GM21619 (cell line): Measurements from ENCODE around the gene THYN1.

Experiments used
- ATAC-seq: cut with Tn5 transposase; IDR thresholded peaks from one replicate; pipeline ENCODE4 v1.9.1; 2021; ENCODE audit not compliant: unreplicated experiment

THYN1 gene

DNA sequence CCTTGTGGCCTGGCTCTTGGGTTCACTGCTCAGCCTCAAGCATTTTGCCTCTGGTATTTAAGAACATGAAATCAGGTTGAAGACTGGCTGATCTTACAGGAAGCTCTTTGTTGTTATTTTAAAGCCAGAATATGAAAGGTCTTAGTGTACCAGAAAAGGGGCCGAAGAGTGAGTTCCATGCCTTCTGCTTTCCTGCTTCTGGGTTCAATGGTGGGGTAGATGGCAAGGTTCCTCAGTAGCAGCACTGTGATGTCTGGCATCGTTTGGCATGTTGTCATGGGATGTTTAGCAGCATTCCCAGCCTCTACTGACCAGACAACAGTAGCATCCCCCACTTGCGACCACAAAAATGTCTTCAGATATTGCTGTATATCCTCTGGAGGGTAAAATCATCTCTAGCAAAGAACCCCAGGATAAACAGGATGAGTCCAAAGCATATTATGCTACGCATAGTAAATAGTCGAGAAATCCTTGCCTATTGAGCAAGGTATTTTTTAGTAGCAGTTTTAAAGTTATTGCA, 26.3 kb downstream of the THYN1 start:
- no peak for ATAC-seq

DNA sequence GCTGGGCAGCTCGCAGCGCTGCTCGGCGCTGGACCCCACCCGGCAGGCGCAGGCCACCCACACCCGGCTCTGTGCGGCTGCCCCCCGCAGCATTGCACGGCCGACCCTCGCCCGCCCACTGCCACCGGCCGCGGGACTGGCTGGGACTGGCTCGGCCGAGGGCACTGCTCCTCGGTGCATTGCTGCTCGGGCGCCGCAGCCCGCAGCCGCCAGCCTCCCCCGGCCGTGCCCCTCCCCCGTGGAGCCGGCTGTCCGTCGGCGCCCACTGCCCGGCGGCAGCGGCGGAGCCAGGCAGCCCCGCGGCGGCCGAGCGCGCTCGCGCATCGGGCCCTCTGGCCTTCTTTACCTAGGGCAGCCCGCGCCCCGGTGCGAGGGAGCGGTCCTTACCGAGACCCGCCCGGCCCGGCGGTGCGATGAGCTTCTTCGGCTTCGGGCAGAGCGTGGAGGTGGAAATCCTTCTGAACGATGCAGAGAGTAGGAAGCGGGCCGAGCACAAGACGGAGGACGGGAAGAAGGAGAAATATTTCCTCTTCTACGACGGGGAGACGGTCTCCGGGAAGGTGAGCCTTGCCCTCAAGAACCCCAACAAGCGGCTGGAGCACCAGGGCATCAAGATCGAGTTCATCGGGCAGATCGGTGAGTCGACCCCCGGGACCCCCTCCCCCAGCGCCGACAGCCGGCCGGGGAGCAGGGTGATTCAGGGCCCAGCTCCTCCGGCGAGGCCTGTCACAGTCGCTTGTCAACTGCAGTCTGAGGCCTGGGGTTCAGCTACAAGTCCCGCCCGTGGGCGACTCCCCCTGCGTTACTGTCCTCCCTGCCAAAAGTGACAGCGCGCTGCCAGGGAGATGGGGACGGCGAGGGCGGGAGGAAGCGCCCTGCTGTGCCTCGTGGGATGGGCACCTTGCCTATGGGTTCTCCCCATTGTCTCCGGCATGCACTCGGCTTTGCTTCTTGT, 28.2 kb downstream of the THYN1 start:
- peak; percentile 11 for ATAC-seq

DNA sequence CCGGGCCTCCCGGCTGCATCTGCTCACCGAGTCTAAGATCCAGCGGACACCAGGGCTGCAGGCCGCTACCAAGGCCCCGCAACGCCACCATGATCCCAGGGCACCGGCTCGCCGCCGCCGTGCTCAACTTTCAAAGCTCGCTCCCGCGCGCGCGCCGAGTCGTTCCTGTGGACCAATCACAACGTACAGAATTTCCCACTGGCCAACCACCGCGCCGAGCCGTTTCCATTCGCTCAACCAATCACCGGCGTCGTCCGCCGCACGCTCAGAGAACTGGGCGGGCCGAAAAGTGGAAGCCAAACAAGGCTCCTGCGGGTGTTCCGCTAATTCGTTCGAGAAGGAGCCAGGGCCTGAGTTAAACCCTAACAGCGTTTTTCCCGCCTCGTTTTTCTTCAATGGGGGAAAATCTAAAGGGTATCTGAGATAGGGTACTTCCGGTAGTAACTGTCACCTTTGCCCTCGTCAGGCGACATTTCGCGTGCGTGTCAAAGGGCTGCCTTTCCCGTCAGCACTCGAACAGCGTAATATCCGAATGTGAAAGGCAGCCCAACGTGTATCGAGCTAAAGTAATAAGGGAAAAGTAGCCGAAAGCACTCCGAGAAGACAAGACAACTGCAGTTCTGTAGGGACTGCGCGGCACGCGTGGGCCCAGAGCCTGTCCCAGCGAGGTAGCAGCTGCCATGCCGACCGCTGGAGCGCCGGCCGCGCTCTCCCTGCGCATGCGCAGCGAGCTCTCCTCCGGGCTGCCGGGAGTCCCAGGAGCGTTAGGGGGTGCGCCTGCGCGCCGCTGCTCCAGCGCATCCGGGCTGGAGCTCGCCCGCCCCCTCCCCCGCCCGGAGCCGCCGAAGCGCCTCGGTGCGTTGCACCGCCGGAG, 29.1 kb downstream of the THYN1 start, which contains the start of the genes NCAPD3 and VPS26B:
Gene NCAPD3, minus strand, starts transcription at position 132 of the 874 bp plus-strand sequence. Its CDS starts 41 bp downstream, at position 91.
Gene VPS26B, plus strand, starts transcription at position 836 of the 874 bp plus-strand sequence. CDS start 452 bp downstream, outside the sequence.
- ATAC-seq: peak; percentile 67

DNA sequence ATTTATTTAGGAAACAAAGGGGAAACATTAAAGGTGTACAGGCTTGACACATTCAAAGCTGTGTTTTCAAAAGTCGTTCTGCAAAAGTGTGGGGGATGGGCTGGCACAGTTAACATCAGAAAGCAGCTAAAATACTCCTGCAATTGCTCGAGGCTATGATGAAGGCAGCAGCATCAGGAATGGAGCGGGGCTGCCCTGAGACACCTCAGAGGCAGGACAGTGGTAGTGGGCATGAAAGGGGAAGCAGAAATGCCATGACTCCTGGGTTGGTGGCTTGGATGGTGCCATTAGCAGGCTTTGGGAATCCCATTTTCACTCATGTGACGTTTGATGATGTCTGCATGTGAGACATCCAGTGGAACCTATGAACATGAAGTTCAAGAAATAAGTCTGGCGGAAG, 30.0 kb downstream of the THYN1 start:
- no peak for ATAC-seq

DNA sequence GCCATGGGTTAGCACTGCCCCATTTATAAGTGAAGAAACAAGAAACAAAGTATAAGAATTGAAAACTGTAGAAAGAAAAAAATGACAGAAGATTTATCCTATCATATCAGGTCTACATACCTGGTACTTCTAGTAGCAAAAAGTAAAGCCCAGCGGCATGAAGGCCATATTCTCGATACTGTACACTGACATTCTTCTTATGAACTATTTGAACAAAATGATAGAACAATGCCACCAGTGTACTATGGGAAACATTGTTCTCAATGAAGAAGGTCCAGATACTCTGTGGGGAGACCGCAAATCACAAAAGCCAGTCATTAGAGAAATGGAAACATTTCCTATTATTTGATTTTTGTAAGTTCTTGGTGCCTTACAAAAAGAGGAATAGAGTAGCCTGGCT, 36.3 kb downstream of the THYN1 start:
- ATAC-seq: no peak

DNA sequence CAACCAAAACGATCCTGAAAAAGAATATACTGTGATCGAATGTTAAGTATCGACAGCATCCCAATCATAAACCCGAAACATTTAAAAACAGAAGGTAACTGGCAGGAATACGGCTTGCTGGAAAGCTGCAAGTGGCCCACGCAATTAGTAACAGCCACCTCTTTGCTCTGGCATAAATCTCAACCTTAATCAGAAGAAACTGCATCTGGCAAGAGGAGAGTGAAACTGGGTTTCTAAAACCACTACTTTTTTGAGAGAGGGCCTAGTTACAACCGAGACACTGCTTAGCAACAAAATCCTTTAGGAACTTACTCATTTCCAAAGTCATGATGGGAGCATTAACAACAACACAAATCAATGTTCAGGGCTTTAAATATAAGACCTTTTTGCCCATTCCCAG, 37.3 kb downstream of the THYN1 start:
- no peak for ATAC-seq

DNA sequence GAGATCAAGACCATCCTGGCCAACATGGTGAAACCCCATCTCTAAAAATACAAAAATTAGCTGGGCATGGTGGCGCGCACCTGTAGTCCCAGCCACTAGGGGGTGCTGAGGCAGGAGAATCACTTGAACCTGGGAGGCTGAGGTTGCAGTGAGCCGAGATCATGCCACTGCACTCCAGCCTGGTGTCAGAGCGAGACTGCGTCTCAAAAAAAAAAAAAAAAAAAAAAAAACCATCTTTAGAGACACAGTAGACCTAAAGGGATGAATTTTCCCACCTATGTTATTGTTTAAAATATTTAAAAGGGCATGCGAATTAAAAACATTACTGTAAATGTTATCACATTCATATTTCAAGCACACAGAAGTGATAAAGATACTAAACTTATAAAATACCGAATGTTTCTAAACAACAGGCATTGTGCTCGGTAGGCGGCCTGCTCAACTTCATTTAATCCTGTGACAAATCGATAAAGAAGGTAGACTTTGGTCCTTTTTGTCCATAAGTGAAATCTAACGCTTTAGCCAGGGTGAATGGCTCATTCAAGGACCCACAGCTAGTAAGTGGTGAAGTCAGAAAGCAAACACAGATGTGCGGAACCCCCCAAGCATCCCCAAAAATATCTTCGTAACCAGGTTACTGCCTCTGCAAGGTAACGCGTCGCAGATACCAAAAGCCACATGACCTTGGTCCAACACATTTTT, 45.5 kb downstream of the THYN1 start:
- ATAC-seq: no peak

DNA sequence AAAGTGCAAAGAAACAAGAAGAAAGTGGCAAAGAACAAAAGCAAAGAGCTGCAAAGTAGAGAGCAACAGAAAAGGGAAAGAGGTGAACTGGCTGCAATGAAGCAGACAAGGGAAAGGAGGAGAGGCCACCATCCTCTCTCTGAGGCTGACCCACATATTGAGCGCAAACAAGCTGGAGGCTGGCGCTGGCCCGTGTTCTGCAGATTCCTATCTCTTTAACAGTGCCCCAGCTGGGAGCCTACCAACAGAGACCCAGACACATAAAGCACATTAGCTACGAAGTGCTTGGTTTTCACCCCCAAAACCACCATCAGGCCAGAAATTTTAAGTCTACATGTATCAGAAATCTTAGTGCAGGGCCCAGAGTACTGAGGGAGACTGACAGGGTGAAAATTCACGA, 47.0 kb downstream of the THYN1 start:
- no peak for ATAC-seq

DNA sequence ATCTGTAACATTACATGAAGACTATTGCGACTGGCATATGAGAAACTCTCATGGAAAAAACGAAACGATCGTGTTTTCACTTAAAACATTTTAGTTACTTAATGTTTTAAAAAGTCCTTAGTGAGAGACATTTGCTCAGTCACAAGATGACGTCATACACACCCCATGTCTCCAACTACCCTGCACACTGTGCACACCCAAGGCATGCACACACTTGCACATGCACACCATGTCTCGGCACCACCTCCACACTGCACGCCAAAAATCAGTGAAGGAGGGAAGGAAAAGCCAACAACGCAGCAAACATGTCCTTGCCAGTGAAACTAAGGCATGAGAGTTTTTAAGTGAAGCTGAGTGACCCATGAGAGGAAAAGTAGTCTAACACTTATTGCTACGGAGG, 47.4 kb downstream of the THYN1 start:
- no peak for ATAC-seq

DNA sequence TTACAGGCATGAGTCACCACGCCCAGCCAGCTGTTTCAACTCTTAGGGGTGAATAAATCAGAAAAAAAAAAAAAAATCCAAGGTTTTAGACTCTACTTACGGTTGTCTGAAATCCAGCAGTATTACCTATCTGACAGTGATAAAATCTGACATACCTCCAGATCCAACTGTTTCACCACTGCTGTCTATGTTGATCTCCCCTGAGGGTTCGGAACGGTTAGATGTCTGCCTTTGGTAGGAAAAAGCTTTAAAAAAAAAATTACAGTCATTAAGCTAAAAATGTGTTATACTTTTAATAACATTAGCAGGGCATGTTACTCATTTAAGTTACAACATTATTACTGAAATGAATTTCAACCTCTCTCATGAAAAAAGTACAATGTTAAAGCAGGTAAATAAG, 50.5 kb downstream of the THYN1 start:
- ATAC-seq: no peak

DNA sequence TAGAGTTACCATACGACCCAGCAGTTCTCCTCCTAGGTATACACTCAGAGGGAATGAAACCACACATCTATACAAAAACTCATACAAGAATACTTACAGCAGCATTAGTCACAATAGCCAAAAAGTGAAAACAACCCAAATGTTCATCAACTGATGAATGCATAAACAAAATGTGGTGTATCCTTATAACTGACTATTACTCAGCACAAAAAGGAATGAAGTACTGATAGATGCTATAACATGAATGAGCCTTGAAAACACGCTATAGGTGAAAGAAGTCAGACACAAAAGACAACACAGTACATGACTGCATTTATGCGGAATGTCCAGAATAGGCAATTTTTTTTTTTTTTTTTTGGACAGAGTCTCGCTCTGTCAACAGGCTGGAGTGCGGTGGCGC, 52.5 kb downstream of the THYN1 start:
- no peak for ATAC-seq

DNA sequence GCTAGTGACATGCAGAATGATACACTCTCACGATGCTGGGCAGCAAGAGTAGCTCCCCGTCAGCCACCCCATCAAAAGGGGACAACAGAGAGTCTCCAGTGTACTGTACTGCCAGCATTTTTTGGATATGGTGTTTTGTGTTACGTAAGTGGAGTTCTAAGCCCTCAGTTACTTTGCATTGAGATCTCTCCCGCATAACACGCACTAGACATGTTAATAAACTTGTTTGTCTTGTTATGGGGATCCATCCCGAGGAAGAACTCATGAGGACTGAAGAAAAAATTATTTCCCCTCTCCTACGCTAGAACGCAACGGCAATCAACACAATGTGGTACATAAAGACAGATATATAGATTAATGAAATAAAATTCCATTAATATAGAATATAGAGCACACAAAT, 53.6 kb downstream of the THYN1 start:
- no peak for ATAC-seq
